Activated gamma-delta T cell treated with anti-CD3 and anti-CD28 coated beads, Interleukin-2, amount 50 U/mL, for 16 hours (primary cell): ENCODE data around the gene PSMB2.

ENCODE experiments used
- DNase-seq: peaks from one replicate; pipeline ENCODE4 v3.0.0-alpha.2; 2020; ENCODE audit warnings: low read depth

Gene PSMB2

DNA sequence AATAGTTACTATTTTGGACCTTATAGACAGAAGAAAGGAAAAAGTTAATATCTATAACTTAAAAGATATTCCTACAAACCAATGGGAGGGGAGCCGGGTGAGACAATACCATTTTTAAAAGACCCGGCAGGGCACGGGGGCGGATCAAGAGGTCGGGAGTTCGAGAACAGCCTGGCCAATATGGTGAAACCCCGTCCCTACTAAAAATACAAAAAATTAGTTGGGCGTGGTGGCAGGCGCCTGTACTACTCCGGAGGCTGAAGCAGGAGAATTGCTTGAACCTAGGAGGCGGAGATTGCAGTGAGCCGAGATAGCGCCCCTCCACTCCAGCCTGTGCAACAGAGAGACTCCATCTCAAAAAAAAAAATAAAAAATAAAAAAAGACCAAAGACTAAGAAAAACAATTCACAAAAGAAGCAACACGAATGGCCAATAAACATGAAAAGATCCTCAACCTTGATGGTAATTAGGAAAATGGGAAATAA, 1.2 kb upstream of the PSMB2 start:
- DNase-seq, result no peak

DNA sequence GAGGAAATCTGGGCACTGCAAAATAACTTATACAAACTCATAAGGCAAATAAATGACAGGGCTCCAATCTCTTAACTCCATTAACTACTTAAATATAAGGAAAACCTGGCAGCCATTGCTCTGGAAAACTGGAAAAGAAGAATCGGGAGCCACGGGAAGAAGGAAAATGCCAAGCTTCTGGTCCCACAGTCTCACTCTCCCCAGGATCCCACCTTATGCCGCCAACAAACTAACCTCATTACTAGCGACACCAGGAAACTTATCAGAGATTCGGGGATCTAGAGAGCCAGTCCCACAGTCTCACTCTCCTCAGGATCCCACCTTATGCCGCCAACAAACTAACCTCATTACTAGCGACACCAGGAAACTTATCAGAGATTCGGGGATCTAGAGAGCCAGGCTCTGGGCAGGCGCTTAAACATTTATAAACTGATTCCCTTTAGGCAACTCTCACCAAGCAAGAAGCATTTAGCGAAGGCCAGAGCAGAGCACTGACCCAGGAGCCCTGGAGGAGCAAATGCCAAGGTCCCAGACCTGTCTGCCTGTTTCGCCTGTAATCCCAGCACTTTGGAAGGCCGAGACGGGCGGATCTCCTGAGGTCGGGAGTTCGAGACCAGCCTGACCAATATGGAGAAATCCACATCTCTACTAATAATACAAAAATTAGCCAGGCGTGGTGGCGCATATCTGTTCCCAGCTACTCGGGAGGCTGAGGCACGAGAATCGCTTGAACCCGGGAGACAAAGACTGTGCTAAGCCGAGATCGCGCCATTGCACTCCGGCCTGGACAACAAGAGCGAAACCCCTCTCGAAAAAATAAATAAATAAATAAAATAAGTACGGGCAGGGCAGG, 720 bp downstream of the PSMB2 start:
- DNase-seq, result no peak

DNA sequence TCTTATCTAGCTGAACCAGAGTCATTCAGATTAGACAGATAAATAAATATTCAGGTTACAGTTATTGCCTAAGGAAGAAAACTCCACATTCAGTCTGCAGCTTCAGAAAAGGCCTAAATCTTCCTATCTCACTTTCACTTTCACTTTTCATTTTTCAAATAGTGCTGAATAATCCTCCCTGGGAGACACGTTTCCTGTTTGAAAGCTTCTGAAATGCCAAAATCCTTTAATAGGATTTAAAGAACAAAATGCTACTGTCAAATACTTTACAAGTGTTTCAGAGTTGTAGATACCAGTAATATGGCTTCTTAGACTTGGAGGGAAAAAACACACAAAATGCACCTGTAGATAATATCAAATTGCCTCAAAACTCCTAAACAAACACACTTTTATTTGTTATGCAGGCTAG, 3.9 kb downstream of the PSMB2 start:
- no peak for DNase-seq

DNA sequence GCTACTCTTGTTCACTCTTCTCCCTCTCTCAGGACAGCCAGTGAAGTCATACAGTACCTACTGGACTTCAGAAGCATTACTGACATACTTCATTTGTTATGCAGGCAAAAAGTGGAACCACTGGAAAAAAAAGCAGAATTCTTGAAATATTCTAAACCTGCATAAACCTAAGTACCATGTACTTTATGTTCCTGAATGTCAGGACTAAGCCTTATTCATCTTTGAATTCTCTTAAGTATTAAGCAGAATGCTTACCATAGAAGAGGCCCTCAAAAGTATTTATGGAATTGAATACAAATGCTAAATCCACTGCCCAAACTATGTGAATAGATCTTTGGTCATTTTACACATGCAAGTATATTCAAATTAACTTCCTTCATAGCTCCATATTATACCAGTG, 7.8 kb downstream of the PSMB2 start:
- DNase-seq, result no peak

DNA sequence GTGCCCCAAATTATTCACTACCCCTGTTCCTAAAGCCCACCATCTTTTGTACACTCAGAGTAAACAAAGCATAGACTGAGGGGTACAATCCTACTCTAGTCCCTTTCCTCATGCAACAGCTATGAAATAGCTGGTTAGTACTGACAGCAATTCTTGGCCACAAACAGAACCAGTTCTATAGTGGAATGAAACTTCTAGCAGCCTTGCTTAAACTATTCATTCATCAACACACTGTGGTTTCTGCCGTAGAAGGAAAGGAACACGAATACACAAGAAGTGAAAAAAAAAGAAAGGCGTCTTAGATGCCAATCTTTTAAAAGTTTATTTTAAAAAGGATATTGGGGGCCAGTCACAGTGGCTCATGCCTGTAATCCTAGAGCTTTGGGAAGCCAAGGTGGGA, 9.9 kb downstream of the PSMB2 start:
- DNase-seq, result no peak

DNA sequence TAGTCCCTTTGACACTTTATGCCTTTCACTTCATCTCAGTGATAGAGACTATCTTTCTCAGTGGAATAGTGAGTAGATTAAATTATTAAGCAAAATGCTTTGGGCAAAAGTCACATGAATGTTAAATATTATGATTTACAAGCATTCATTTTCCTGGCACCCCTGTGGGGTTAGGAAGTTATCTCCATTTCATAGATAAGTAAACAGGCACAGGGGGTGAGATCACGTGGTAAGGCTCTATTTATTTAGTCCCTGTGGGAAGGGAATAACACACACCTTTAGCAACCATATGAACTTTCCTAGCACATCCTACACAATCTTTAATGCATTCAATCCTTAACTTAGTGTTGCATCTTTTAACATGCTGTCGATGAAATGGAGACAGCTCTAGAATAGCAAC, 12.3 kb downstream of the PSMB2 start:
- no peak for DNase-seq

DNA sequence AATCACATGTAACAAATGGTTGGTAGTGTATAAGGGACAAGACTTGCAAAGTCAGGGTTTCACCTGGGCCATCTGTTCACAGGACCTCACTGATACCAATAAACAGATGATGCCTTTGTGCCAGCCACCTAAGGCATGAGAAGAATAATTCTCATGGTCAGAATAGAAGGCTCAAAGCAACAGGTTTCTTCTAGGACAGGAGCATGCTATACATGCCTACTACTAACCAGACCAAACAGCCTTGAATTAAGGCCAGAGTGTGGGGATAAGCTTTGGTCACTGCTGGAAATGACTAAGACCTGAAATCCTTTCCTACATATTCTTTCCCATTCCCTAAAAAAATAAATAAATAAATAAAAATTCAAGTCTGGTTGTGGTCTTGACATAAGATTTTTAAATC, 17.5 kb downstream of the PSMB2 start:
- DNase-seq, result no peak

DNA sequence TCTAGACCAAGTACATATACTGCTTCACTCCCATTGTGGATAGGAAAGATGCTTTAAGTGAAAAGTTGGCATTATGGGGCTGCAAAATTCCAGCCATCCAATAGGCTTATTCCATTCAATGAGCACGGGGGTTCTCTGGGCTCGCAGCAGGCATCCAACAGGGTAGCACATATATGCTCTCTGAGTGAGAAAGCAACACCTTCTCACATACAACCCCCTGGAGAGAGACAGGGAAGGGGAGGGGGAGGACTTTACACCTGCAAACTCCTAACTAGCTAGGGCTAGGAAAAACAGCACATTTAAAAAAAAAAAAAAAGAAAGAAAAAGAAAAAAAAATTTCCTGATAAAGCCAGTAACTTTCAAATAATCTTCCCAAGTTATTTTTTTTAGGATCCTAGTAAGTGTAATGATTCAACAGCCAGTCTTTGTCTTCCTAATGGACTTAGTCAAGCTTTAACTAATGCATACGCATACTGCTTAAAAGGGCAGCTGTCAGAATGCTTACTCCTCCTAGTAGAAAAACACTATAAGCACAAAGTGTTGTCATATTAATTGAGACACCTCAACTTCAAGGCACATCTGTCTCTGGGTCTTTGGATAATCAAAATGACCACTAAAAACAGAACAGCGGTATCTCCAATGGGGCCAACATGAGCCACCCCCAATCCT, 18.7 kb downstream of the PSMB2 start:
- no peak for DNase-seq

DNA sequence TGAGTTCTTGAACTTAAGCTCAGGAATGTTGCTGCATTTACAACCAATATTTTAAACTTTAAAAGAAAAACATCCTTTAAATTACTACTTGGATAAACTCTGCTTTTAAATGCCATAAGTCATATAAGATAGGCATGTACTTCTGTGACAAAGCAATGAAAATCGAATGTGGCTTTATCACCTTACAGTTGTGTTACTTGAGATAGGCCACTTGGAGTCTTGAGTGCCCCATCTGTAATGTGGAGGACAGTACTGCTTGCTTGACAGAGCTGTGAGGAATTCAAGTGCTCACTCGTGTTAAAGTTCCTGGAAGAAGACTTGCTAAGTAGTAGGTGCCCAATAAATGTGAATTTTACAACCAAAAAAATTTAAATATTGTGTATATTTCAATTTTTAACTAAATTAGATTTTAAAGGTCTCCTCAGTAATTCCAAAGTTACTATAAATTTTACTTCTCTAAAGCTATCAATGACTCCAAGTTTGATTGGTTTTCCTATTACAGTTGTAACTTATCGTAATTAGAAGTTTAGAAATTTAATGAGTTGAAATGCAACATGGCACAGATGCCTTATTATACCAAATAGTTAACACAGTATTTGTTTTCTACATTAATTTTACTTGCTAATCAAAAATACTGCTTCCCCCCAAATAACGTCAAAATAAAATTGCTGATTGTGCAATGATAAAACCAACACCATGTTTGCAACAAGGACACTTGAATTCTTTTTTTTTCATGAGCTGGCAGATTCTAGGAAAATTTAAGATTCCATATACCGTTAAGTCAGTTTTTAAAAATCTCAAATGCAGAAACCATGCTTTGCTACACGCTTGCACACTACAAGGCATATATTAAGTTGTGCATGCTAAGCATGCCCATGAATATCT, 21.8 kb downstream of the PSMB2 start:
- DNase-seq, result no peak

DNA sequence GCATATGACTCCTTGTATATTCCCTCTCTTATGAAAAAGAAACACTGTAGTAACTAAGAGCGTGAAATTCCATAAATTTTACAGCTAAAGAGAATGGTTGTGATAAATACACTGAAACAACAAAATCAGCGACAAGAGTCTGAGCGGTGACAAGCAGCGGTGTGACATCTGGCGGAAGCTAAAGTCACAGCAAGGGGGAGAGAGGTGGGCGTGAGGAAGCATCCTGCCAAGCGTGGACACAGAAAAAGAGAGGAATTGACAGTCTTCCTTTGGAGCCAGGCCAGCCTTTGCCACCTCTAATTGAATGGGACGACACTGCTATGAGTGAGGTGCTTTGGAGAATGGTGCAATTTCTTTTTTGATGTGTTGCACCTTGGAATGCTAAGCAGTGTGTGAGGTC, 25.9 kb downstream of the PSMB2 start:
- no peak for DNase-seq

DNA sequence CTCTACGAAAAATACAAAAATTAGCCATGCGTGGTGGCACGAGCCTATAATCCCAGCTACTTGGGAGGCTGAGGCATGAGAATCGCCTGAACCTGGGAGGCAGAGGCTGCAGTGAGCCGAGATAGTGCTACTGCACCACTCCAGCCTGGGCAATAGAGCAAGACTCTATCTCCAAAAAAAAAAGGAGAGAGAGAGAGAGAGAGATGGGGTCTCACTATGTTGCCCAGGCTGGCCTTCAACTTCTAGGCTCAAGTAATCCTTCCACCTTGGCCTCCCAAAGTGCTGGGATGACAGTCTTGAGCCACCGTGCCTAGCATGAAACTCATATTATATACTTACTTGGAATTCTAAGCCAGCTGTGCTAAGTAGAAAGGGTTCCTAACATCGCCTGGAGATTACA, 29.7 kb downstream of the PSMB2 start:
- no peak for DNase-seq

DNA sequence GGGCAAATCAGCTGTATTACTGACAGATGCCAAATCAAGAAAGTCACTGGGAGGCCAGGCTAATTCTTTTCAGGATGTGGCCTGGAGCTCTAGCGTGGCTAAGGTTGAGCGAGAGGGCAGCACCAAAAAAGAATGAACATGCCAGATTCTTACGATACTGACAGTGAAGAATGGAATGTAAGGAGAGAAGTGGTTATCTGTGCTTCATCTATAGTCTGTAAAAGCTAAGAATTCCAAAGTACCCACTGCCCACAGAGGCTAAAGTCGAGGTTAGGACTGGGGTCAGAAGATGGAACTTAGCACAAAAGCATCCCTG, 35.5 kb downstream of the PSMB2 start:
- no peak for DNase-seq

DNA sequence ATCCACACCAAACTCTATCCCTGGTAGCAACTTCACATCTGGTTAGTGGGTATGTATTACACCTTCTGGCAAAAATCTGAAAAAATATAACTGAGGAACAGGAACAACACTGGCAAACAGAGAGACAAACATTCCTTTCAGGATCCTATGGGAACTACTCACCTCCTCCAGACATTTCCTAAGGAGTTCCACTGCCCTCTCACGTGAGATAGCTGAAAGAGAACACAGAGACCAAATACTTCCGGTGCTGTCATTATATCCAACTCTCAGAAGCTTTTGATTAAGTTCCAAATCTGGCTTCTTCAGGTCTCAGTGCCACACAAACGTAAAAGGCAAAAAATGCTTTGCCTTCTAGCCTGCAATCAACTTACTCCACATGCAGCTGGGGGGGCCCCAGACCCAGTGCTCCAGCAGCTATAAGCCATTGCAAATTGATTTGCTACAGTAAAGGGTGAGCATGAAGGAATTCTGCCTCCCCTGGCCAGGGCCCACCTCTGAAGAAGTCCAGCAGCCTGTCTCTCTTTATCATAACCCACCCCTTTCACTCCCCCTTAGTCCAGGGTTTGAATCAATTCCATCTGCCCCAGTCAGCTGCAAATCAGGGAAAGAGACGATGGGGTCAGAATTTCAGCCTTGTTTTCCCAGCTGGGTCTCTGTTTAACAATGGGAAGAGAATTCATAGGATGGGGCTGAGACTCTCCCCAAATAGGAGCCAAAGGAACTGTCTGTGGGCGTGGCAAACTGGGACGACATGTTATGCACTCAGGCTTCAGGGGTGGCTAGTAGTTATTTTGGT, 36.1 kb downstream of the PSMB2 start:
- no peak for DNase-seq

DNA sequence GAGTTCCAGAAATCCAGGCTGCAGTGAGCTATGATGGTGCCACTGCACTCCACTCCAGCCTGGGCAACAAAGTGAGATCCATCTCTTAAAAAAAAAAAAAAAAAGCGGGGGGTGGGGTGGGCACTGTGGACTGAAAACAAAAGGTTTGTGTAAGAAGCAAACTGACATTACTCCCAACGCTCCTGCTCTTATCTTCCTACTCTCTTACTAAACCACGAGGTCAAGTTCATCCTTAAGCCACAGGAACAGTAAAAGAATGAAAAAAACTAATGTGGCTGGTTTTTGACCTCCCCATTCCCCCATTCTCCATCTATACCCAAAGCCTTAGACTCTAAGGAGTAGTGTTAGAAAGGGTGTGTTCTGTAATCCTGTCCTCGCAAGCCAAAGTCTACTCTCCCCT, 37.4 kb downstream of the PSMB2 start:
- DNase-seq, result no peak

DNA sequence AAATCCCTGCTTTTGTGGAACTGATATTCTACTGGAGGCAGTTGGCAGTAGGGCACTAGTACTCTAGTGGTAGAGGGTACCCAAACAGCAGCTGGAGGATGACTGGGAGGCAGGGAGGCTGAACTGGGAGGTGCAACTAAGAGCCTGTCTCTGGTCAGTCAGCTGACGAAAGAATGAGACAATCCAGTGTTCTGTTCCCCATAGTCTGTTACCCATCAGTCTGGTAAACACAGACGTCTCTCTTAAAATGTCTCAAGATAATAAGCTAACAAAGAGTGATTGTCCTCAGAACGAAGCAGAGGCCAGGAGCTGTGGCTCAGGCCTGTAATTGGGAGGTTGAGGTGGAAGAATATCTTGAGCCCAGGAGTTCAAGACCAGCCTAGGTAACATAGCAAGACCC, 37.9 kb downstream of the PSMB2 start:
- no peak for DNase-seq

DNA sequence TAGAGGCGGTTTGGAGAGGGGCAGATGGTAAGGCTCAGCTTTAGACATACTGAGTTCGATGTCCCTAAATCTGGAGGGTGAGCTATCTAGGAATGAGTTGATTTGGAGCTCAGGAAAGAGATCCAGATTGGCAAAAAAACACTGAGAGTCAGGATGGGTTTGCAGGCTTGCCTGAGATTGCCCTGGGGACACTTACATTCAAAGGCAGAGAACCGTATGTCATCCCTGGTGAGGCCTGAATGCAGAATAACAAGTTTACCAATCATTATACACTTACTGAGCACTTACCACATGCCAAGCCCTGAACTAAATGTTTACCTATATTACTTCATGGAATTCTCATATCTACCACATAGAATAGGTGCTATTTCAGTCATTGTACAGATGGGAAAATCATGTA, 40.7 kb downstream of the PSMB2 start:
- no peak for DNase-seq

DNA sequence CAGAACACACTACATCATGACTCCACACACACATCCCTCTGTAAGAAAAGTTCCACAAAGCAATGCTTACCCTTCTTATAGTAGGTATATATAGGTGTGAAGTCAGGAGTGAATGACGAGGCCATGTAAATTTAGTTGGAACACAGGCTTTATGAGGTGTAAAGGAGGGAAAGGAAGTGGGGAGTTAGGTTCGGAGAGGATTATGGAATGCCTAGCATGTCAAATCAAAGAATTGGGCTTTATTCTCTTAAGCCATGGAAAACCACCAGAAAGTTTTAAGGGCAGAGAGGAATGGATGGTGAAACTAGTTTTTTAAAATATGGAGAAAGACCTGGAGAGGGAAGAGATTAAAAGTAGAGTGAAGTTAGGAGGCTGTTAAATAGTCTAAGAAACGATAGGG, 41.9 kb downstream of the PSMB2 start:
- DNase-seq, result no peak

DNA sequence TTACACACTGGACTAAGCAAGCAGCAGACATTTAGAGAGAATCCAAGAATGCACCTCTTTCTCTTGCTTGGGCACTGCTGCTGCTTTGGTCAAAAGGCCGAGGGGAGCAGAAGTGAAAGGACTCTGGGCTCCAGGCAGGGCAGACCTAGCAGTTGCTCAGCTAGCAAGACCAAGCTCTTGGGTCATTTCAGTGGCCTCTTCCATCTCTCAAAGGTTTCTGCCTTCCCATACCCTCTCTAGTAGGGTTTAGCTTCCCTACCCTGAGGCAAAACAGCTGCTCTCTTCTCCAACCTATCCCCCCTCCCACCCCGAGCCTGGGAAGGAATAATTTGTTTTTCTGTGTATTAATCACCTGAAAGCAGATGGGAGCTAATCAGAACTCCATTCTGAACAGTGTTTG, 42.4 kb downstream of the PSMB2 start:
- no peak for DNase-seq

DNA sequence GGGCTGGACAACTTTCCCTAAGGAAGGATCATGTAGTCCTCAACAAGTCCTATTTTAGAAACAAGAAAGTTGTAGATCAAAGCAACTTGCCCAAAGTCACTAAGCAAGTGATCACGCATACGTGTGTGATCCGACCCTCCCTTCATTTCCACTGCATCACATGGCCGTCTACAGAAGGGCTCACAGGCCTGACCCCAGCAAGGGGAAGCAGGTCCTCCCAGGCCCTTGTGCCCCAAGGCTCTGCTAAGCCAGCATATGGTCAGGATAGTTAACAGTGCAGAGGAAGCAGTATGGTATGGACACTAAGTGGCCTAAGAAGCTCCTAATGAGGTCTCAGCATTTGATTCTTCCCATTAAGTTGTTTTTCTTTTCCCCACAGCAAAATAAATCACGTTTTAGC, 43.5 kb downstream of the PSMB2 start:
- no peak for DNase-seq

DNA sequence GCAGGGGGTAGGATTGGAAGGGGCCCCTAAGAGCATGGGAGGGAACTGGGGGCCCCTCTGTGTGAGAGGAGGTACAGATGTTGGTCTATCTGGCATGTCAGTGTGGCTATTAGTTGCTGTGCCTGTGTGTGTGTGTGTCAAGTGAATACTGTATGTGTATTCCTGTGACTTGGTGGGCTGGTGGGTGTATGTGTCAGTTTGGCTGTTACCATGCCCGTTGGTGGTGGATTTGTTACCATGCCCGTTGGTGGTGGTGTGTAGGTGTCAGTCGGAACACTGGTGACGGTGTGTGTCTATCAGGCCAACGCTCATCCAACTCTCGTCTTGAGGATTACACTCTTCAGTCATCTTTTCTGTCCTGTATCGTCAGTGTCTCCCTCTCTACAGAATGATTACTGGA, 45.6 kb downstream of the PSMB2 start:
- DNase-seq, result no peak

DNA sequence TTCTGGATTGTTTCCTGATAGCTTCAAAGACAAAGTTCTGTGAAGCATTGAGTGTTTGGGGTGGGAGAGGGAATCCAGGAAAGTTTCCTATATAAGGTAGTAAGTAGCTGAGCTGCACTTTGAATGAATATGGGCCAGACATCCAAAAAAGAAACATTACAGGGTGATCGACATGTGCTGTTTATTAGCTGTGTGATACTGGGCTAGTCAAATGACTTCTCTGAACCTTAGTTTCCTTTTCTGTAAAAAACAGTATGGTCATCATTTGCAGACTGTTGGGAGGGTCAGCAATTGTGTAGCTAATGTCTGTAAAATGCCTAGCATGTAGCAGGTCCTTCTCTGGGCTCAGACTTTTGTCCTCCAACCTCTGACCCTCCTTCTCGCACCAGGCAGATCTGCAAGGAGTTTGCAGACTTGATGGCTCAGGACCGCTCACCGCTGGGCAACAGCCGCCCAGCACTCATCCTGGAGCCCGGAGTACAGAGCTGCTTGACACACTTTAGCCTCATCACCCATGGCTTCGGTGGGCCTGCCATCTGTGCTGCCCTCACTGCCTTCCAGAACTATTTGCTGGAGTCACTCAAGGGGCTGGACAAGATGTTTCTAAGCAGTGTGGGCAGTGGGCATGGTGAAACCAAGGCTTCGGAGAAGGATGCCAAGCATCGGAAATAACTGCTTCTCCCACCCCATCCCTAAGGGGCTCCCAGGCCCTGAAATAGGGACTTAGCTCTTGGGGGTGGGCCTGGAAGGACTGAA, 47.1 kb downstream of the PSMB2 start:
- no peak for DNase-seq
